Measurements from ENCODE around the gene PLXNB1.

Gene PLXNB1

DNA sequence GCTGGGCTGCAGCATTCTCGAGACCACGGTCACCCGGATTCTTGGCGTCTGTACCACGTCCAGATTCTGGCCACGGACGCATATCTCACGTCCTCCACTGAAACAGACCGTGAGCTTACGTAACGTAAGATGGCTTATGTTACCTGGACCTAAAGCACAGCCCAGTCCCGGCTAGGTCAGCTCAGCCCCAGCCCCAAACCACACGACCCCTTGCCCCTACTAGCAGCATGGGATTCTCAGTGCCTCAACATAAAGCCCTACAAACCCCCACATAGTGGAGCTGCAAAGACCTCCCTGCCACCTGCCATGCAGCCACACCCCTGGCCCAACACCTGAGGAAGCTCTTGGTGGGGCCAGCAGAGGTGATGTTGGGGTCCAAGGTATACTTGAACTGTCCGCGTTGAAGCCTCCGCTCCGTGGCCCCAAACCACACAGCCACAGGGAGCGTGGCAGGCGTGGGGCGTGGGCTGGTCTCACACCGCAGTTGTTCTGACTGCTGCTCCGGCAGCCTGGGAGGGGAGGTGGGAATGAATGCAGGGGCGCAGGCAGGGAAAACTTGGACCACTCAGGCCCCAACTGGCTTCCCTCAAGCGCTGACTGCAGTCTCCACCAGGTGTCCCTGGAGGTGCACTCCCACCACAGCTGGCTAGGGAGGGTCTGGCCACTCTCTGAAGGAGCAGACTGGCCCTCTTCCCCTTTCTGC lies 14.5 kb downstream of the PLXNB1 start:
- DNase-seq, result no peak

DNA sequence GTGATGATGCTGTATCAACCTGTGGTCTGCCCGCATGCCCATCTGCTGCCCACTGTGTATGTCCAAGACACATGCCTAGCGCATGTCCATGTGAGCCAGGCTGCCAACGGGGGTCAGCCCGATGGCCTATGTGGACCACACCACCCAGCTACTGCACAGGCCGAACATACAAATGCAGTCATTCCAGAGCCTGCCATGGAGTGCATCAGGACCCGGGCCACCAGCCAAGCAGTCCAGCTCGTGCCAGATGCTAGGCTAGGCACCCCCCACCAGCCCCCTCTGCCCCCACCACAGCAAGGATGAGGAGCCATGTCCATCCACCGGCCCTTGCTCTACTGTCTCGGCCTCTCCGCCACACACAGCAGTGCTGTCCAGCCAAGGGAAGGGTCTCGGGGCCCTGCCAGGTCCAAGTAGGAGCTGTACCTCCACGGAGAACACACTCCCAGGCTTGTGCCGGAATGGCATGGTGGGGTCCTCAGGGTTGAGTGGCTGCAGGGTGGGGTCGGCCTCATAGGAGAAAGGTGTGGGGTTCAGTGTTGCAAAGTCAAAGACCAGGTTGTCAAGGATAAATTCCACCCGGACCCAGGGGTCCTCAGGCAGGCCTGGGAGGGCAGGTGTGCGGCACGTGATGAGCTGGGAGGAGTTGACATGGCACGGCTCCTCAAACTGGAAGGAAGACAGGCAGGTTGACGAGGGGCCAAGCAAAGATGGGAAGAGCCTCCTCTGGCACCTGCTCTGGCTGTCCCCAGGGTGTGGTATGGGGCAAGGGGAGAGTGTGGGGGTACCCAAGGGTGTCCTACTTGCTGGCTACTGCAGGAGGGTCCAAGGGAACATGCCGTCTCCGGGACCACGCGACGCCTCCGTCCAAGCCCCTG lies 15.3 kb downstream of the PLXNB1 start:
- DNase-seq, result no peak

DNA sequence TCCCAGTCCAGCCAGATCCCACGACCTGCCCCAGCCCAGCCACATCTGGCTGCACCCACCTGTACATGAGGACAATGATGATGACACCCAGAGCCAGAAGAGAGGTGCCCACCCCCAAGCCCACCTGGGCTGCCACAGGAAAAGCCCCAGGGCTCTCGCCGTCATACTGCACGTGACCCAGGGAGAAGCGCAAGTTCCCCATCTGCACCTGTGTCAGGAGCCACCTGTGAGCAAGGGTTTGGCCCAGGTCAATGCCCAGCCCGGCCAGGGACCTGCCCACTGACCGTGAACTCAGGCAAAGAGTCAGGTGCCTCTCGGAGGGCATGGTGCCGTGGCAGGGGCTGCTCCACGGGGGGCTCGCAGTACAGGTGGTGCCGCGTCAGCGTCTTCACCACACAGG lies 16.3 kb downstream of the PLXNB1 start:
- no peak for DNase-seq

GRCh38 chr3:48413086-48413485 lies 16.8 kb downstream of the PLXNB1 start:
- no peak for DNase-seq

- DNase-seq, result no peak
These were observed 17.4 kb downstream of the PLXNB1 start for GRCh38 chr3:48412375-48413001.

DNA sequence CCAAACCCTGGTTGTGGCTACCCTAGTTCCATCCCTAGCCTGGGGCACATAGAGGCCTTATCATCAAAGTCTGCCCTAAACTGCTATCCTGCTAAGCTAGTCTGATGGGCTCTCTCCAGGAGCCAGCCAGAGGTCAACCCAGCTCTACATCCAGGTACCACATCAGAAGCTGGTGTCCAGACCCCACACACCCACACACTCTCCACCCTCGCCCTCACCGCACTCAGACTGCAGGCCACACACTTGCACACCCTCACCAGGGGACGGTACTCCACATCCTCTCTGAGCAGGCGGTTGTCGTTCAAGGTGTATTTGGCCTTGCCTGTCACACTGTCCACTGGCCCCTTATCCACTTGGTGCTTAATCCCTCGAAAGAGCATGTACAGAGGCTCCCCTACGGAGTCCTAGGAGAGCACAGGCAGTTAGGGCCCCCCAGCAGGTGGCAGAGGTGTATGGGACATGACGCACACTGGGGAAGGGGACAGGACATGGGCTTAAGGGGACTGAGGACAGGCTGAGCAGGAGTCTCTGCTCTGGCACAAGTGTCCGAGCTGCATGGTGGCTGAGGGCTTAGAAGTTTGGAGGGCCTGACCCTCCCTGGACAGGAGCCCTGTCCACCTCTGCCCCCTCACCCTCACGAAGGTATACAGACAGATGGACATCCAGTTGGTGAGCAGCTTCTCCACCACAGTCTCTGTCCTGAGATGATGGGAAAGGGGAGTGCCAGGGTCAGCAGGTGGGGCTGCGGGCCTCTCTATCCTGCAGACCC lies 18.1 kb downstream of the PLXNB1 start:
- DNase-seq, result no peak

DNA sequence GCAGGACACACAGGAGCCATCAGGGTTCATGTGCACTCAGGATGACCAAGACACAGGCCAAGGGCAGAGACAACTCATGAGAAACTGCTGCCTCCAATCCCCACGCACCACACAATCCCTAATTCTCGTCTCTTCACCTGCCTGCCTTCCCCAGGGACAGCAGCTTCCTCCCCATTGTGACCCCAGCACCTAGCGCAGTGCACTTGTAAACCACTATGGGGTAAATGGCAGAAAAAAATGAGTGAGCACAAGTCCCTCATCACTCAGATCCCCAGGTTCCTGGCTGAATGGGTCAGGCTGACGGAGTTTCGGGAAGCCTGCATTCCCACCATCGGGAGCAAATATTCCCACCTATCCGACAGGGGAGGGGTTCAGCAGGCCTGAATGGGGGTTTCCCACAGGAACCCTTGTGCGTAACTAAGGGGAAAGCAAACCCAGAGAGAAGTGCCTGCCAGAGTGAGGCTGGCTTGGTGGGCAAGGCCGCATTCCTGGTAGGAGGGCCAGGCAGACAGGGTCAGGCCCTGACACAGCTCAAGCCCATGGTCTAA lies 18.8 kb downstream of the PLXNB1 start:
- DNase-seq, result no peak

DNA sequence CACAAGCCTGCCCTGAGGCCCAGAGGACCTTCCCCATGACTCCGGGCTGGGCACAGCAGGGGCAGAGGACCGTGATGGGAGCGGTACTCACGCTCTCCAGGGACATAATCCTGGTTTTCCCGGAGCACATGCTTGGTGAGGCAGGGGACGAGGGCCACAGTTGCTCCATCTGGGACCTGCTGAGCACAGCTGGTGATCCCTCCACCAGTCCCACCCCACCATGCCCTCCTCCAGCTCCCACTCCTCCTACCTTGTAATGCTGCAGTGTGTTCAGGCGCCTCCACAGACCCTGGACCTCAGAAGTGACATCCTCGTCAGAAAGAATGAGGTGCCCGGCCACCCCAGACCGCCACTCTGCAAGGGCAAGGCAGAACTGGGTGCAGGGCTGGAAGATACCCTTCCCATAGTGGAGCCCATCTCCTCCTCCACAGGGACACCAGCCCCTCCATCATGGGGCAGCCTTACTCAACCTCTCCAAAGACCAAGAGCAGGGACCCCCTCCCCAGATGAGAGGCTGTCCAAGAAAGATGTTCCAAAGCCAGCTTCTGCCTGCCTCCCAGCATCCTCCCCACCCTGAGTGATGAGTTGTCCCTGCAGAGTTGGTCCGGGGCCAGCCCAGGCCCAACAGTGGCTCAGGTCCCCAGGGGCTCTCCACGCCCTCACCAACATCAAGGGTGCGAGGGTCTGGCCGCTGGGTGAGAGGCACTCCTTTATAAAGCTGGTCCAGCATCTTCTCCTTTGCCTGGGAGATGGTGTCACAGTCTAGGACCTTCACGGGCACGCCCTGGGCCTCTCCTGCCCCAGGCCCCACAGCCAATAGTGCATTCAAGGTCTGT lies 19.5 kb downstream of the PLXNB1 start:
- no peak for DNase-seq

DNA sequence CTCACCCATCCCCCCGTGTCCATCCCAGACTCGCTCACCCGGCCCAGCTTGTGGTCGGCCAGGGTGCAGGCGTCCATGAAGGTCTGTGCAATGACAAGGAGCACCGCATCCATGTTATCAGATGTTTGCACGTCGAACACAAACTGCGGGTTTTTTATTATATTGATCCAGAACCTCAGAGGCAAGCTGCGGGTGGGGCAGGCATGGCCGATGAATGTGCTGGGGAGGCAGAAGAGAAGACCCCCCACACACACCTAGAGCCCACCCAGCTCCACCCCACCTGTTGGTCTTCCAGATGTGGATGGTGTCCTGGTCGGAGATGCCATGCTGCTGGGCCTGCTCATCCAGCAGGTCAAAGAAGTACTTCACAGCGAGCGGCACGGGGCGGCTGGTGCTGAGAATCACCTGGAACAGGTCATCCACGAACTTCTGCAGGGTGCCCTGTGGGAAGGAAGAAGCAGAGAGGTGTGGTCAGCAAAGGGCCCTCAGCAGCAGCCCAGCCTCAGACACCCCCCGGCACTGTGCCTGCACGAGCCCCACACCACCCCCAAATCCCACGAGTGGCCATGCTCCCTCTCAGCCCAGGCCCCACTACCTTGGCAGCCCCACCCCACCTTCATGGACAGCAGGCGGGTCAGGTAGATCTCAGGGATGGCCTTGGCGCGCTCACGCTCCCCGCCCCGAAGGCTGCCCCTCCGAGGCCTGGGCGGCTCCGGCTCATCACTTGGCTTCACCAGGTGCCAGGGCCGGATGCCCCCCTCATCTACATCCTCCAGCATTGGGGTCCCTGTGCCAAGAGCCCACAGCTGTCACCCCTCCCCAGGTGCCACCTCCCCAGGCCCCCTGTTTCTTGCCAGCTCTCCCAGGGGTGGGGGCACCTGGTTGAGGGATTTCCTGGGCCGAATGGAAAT lies 20.3 kb downstream of the PLXNB1 start:
- no peak for DNase-seq

GRCh38 chr3:48408823-48409281 lies 21.0 kb downstream of the PLXNB1 start:
- DNase-seq, result no peak

DNA sequence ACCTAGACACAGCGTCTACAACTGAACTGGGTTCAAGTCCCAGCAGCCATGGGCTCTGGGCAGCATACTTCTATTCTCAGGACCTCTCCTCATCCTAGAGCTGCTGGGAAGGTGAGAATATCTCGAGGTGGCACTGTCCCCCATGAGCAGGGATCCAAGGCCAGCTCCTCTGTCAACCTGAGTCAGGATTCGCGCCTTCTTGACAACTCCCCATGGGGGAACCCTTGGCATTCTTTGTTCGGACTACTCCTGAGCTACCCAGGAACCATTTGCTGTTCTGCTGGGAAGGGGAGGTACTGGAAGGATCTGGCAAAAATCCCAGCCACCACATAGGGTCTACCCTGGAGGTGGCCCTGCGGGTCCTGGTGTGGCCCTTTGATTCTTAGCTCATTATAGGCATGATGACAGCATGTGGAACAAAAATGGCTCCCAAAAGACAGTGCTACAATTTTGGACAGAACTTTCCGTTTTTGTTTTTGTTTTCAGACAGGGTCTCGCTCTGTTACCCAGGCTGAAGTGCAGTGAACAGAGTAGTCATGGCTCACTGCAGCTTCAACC lies 22.3 kb downstream of the PLXNB1 start:
- no peak for DNase-seq

DNA sequence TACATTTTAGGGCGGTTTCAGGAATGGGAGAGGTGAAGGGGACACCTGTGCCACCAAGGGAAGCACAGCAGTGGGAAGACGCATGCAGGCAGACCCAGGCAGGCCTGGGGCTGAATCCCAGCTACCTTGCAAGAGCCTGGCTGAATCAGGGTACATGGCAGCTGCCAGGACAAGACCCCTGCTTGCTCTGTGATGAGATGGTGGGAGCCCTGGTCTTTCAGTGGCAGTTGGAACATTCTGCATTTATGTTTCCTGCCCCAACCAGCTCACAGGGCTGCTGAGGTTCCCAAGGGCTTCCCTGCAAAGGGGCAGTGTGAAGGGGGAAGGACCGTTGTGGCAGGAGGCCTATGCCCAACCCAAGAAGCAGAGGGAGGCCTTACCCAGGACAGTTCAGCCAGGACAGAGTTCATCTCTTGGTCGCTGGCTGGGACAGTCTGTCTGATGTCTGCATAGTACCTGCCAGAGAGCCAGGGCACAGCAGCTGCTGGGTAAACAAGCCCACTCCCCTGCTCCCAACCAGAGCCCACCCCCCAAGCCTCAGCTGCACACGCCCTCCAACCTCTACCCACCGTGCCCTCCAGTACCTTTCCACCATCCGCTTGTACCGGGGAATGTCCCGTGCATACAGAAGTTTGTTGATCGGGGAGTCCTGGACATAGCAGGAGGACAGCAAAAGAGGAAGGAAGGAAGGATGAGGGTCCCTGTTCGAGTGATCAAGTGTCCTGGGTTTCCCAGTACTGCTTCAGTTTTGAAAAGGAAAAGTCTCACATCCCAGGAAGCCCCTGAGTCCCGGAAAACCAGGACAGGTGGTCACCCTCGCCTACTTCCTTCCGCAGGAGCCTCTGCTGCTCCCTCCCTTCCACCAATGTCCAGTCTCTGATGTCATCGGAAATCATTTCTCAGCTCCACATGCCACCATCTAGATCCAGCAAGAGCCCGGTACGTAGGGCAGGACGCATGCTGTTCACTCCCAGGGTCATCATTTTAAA lies 23.1 kb downstream of the PLXNB1 start:
- DNase-seq, result no peak

GRCh38 chr3:48405971-48406370 lies 23.9 kb downstream of the PLXNB1 start:
- no peak for DNase-seq

DNA sequence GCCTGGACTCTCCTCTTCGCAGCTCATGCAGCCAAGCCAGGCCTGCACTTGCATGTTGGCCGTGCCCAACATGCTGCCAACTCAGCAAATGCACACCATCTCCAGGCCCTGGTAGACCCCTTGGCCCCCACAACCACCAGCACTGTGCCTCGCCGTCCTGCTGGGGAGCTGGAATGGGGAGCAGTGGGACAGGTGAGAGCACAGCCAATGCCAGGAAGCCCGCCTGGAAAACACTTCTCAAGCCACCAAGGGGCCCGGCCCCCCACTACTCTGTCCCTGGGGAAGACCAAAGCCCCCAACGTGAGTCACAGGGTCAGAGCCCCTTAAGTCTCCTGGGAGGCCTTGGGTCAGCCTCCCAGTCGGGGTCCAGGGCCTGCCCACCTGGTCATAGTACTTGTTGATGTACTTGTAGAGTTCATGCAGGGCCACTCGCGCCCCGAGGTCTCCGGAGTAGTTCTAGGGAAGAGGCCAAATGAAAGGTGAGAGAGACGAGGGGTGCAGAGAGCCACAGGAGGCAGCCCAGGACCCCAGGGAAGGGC lies 24.5 kb downstream of the PLXNB1 start:
- DNase-seq, result no peak

- DNase-seq, result no peak
These were observed 25.2 kb downstream of the PLXNB1 start for GRCh38 chr3:48404440-48405342.

GRCh38 chr3:48403533-48404439 lies 26.1 kb downstream of the PLXNB1 start:
- no peak for DNase-seq

All from activated CD4-positive, CD25-positive, alpha-beta regulatory T cell (primary cell).